Prostate gland (tissue), 2 donors: ENCODE data around the gene SND1.

Experiments
- POLR2A ChIP-seq: fragments of 450-650 bp; IDR thresholded peaks from one replicate; pipeline ENCODE4 v1.6.1; 2016; ENCODE audit warnings: antibody characterized with exemption, mild to moderate bottlenecking
- TF ChIP-seq, protein P1 (sequence below), 4 experiments: fragments of 200-600 bp in 2 of 4; fragments of 450-650 bp in 2 of 4; sonication (generic) in 2 of 4; IDR thresholded peaks; 1 replicate in 3 of 4; 2 replicates in 1 of 4; pipeline ENCODE4 v1.5.1; 2016 to 2019; ENCODE audit warnings: antibody characterized with exemption in 4 of 4, mild to moderate bottlenecking in 2 of 4, moderate library complexity in 2 of 4

DNA sequence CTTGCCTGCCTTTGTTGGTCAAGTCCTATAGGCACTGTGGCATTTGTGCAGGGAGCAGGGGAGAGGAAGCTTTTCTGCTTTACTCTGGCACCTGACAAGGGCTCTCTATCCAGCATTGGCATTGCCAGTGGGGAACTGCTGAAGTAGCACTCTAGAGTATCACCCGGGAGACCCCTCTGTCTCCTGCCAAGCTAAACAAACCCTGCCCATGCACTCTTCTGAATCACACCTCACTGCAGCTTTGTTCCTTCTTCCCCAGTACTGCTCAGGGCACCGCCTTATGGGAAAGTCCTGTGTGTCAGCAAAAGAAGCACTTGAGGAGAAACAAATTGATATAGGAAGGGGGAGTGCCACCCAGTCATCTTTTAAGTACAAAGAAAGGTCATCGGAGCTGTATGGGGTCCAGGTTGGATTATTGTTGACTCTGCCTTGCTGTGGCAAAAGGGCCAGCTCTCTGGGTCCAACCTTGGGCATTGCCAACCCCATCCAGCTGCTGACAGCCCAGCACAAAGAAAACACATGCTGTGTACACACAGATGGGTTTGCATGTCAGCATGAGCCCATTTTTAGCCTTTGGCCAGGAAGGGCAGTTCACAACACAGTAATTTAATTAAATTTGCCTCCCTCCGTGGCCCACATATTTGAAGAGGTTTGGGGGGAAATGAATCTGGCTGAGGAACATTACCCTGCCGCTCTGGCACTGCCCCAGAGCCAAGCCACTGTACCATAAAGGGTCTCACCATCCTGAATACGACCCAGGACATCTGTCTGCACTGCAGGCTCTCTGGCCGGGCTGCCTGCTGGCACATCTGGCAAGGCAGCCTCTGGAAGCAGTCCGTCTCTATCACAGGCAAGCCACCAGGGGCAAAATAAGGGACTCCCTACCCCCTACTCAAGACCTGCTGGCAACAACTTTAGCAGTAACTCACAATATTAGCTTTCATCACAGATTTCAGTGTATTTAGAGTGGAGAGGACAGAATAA lies 366.2 kb downstream of the SND1 start:
- TF ChIP-seq, protein P1, sequence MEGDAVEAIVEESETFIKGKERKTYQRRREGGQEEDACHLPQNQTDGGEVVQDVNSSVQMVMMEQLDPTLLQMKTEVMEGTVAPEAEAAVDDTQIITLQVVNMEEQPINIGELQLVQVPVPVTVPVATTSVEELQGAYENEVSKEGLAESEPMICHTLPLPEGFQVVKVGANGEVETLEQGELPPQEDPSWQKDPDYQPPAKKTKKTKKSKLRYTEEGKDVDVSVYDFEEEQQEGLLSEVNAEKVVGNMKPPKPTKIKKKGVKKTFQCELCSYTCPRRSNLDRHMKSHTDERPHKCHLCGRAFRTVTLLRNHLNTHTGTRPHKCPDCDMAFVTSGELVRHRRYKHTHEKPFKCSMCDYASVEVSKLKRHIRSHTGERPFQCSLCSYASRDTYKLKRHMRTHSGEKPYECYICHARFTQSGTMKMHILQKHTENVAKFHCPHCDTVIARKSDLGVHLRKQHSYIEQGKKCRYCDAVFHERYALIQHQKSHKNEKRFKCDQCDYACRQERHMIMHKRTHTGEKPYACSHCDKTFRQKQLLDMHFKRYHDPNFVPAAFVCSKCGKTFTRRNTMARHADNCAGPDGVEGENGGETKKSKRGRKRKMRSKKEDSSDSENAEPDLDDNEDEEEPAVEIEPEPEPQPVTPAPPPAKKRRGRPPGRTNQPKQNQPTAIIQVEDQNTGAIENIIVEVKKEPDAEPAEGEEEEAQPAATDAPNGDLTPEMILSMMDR (IDR thresholded peaks at IDR 0.05) = no peak
- no peak for TF ChIP-seq POLR2A
